ENCODE results near the gene IMPACT.

DNA sequence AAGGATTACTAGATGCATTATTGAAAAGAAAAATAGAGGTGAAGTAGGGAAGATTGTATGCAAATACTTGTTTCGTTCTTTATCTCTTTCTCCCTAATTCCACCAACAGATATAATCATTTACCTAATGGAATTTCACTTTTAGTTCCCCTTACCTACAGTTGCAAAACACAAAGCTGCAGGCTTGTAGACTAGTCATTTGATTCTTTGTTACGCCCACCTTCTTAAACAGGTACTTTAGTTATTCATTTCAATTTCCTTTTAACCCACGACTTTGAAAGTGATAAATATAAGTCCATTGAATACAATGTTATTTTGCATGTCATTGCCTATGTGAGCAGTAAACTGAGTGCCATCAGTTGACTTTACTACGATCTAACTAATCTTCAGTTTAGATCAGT, 30.1 kb downstream of the IMPACT start:
- TF ChIP-seq, protein P1, sequence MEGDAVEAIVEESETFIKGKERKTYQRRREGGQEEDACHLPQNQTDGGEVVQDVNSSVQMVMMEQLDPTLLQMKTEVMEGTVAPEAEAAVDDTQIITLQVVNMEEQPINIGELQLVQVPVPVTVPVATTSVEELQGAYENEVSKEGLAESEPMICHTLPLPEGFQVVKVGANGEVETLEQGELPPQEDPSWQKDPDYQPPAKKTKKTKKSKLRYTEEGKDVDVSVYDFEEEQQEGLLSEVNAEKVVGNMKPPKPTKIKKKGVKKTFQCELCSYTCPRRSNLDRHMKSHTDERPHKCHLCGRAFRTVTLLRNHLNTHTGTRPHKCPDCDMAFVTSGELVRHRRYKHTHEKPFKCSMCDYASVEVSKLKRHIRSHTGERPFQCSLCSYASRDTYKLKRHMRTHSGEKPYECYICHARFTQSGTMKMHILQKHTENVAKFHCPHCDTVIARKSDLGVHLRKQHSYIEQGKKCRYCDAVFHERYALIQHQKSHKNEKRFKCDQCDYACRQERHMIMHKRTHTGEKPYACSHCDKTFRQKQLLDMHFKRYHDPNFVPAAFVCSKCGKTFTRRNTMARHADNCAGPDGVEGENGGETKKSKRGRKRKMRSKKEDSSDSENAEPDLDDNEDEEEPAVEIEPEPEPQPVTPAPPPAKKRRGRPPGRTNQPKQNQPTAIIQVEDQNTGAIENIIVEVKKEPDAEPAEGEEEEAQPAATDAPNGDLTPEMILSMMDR (IDR thresholded peaks at IDR 0.05): no peak
- TF ChIP-seq POLR2A (IDR thresholded peaks at IDR 0.05): no peak

Measured in body of pancreas (tissue), 4 donors.